ENCODE data around the gene LRRC3C.
"Not testable (repeated sequence)": the region's sequence is repeated elsewhere in the genome, so short reads cannot be mapped to it uniquely, and the experiment has no call there.

- TF ChIP-seq EZH2phosphoT487 (conservative IDR thresholded peaks at IDR 0.05; ENCODE audit: low read length); CTCF (IDR thresholded peaks at IDR 0.05; ENCODE audit: insufficient read depth, low read length, poor library complexity, severe bottlenecking): not testable (repeated sequence)
These were observed 41.4 kb upstream of the LRRC3C start for GRCh38 chr17:39886102-39886501.

All from SU-DHL-6 (cell line).